HUES48 (cell line): ENCODE measurements around the gene ZHX3.

Source experiments
- H3K27ac ChIP-seq: one replicate; pipeline ENCODE4 v1.7.0; 2013; ENCODE audit warnings: low read depth, low read length, inconsistent platforms
- H3K27me3 ChIP-seq: 2 replicates; pipeline ENCODE4 v1.6.1; 2013; ENCODE audit warnings: mild to moderate bottlenecking, low read length; ENCODE audit not compliant: control insufficient read depth, insufficient read depth
- H3K36me3 ChIP-seq: 2 replicates; pipeline ENCODE4 v1.6.1; 2013; ENCODE audit warnings: low read length; ENCODE audit not compliant: control insufficient read depth, insufficient read depth
- H3K4me1 ChIP-seq: 2 replicates; pipeline ENCODE4 v1.6.1; 2013; ENCODE audit warnings: mild to moderate bottlenecking, low read length; ENCODE audit not compliant: control insufficient read depth, insufficient read depth
- H3K4me3 ChIP-seq: 2 replicates; pipeline ENCODE4 v1.5.1; 2013; ENCODE audit warnings: mild to moderate bottlenecking, low read depth, low read length
- H3K9ac ChIP-seq: 2 replicates; pipeline ENCODE4 v1.6.1; 2013; ENCODE audit warnings: mild to moderate bottlenecking, low read depth, low read length, moderate library complexity
- H3K9me3 ChIP-seq: 2 replicates; pipeline ENCODE4 v1.6.1; 2013; ENCODE audit warnings: low read length; ENCODE audit not compliant: control insufficient read depth, insufficient read depth

The ZHX3 gene

GRCh38 chr20:41174782-41175181 is 142.7 kb downstream of the ZHX3 start:
- Histone ChIP-seq H3K27ac (peak overlapping the region; percentile 74), H3K36me3 (peaks cover 74% of the 10 kb centered on the region), H3K27me3 (no peaks in the 10 kb centered on the region), H3K9ac (no peak overlapping the region), H3K9me3 (no peaks in the 10 kb centered on the region), H3K4me1 (peaks cover 6% of the 10 kb centered on the region), H3K4me3 (no peak overlapping the region)

- peak overlapping the region; percentile 74 for H3K27ac ChIP-seq
- H3K9me3 ChIP-seq, result no peaks in the 10 kb centered on the region
- no peak overlapping the region for H3K9ac ChIP-seq
- H3K4me3 ChIP-seq, result no peak overlapping the region
- H3K27me3 ChIP-seq, result no peaks in the 10 kb centered on the region
- peaks cover 6% of the 10 kb centered on the region for H3K4me1 ChIP-seq
- H3K36me3 ChIP-seq, result peaks cover 78% of the 10 kb centered on the region
These were observed 143.2 kb downstream of the ZHX3 start for GRCh38 chr20:41174373-41174772.

- peak overlapping the region; percentile 74 for H3K27ac ChIP-seq
- peaks cover 5% of the 10 kb centered on the region for H3K4me1 ChIP-seq
- H3K9me3 ChIP-seq, result no peaks in the 10 kb centered on the region
- no peak overlapping the region for H3K4me3 ChIP-seq
- H3K9ac ChIP-seq, result no peak overlapping the region
- H3K36me3 ChIP-seq, result peaks cover 83% of the 10 kb centered on the region
- H3K27me3 ChIP-seq, result no peaks in the 10 kb centered on the region
These were observed 143.7 kb downstream of the ZHX3 start for GRCh38 chr20:41173791-41174341.

GRCh38 chr20:41173161-41173721 is 144.3 kb downstream of the ZHX3 start:
- H3K9me3 ChIP-seq, result no peaks in the 10 kb centered on the region
- H3K27ac ChIP-seq, result no peak overlapping the region
- H3K4me3 ChIP-seq, result no peak overlapping the region
- H3K36me3 ChIP-seq, result peaks cover 89% of the 10 kb centered on the region
- H3K4me1 ChIP-seq, result no peaks in the 10 kb centered on the region
- H3K27me3 ChIP-seq, result no peaks in the 10 kb centered on the region
- no peak overlapping the region for H3K9ac ChIP-seq

- H3K9me3 ChIP-seq, result no peaks in the 10 kb centered on the region
- H3K36me3 ChIP-seq, result peaks cover 95% of the 10 kb centered on the region
- no peak overlapping the region for H3K27ac ChIP-seq
- H3K27me3 ChIP-seq, result no peaks in the 10 kb centered on the region
- no peak overlapping the region for H3K4me3 ChIP-seq
- no peaks in the 10 kb centered on the region for H3K4me1 ChIP-seq
- H3K9ac ChIP-seq, result no peak overlapping the region
These were observed 145.0 kb downstream of the ZHX3 start for GRCh38 chr20:41172296-41173140.

- Histone ChIP-seq H3K9me3 (no peaks in the 10 kb centered on the region), H3K36me3 (peaks cover 95% of the 10 kb centered on the region), H3K27ac (no peak overlapping the region), H3K4me3 (no peak overlapping the region), H3K9ac (no peak overlapping the region), H3K4me1 (no peaks in the 10 kb centered on the region), H3K27me3 (no peaks in the 10 kb centered on the region)
These were observed 145.7 kb downstream of the ZHX3 start for GRCh38 chr20:41171736-41172295.

GRCh38 chr20:41170386-41171105 is 147.0 kb downstream of the ZHX3 start:
- no peak overlapping the region for H3K27ac ChIP-seq
- H3K9me3 ChIP-seq, result no peaks in the 10 kb centered on the region
- H3K36me3 ChIP-seq, result peaks cover 95% of the 10 kb centered on the region
- H3K4me3 ChIP-seq, result no peak overlapping the region
- no peaks in the 10 kb centered on the region for H3K27me3 ChIP-seq
- H3K9ac ChIP-seq, result no peak overlapping the region
- no peaks in the 10 kb centered on the region for H3K4me1 ChIP-seq

- H3K9me3 ChIP-seq, result no peaks in the 10 kb centered on the region
- H3K4me3 ChIP-seq, result no peak overlapping the region
- H3K4me1 ChIP-seq, result no peaks in the 10 kb centered on the region
- H3K36me3 ChIP-seq, result peaks cover 95% of the 10 kb centered on the region
- H3K9ac ChIP-seq, result no peak overlapping the region
- no peak overlapping the region for H3K27ac ChIP-seq
- H3K27me3 ChIP-seq, result no peaks in the 10 kb centered on the region
These were observed 147.7 kb downstream of the ZHX3 start for GRCh38 chr20:41169791-41170351.

GRCh38 chr20:41169162-41169690 is 148.3 kb downstream of the ZHX3 start:
- Histone ChIP-seq H3K27ac (no peak overlapping the region), H3K27me3 (no peaks in the 10 kb centered on the region), H3K9me3 (no peaks in the 10 kb centered on the region), H3K4me1 (no peaks in the 10 kb centered on the region), H3K36me3 (peaks cover 95% of the 10 kb centered on the region), H3K9ac (no peak overlapping the region), H3K4me3 (no peak overlapping the region)

- Histone ChIP-seq H3K36me3 (peaks cover 95% of the 10 kb centered on the region), H3K27ac (no peak overlapping the region), H3K4me3 (no peak overlapping the region), H3K4me1 (no peaks in the 10 kb centered on the region), H3K9ac (no peak overlapping the region), H3K27me3 (no peaks in the 10 kb centered on the region), H3K9me3 (no peaks in the 10 kb centered on the region)
These were observed 149.0 kb downstream of the ZHX3 start for GRCh38 chr20:41168281-41169161.
